GM18907 (cell line): ENCODE results near the gene SSBP3.
"Not testable (repeated sequence)": the region's sequence is repeated elsewhere in the genome, so short reads cannot be mapped to it uniquely, and the experiment has no call there.

Experiments used
- ATAC-seq: cut with Tn5 transposase; IDR thresholded peaks from one replicate; pipeline ENCODE4 v1.9.1; 2021; ENCODE audit warnings: mild to moderate bottlenecking, moderate library complexity; ENCODE audit not compliant: unreplicated experiment

SSBP3 gene

GRCh38 chr1:54252371-54252936, 153.7 kb downstream of the SSBP3 start:
- ATAC-seq, result no peak

GRCh38 chr1:54250670-54251069, 155.5 kb downstream of the SSBP3 start:
- ATAC-seq, result no peak

- ATAC-seq, result no peak
Observed at GRCh38 chr1:54249819-54250435, 156.3 kb downstream of the SSBP3 start.

GRCh38 chr1:54248966-54249365, 157.2 kb downstream of the SSBP3 start:
- ATAC-seq, result no peak

- no peak for ATAC-seq
Observed at GRCh38 chr1:54247863-54248515, 158.2 kb downstream of the SSBP3 start.

- ATAC-seq, result no peak
Observed at GRCh38 chr1:54246116-54246721, 160.0 kb downstream of the SSBP3 start.

GRCh38 chr1:54245501-54245900, 160.7 kb downstream of the SSBP3 start:
- ATAC-seq, result no peak

- no peak for ATAC-seq
Observed at GRCh38 chr1:54244655-54245054, 161.5 kb downstream of the SSBP3 start.

GRCh38 chr1:54243022-54243421, 163.2 kb downstream of the SSBP3 start:
- no peak for ATAC-seq

GRCh38 chr1:54241364-54241763, 164.8 kb downstream of the SSBP3 start:
- no peak for ATAC-seq

GRCh38 chr1:54240741-54241335, 165.4 kb downstream of the SSBP3 start:
- no peak for ATAC-seq

GRCh38 chr1:54239631-54240031, 166.6 kb downstream of the SSBP3 start:
- no peak for ATAC-seq

GRCh38 chr1:54239035-54239383, 167.2 kb downstream of the SSBP3 start:
- no peak for ATAC-seq

GRCh38 chr1:54238353-54239034, 167.7 kb downstream of the SSBP3 start:
- no peak for ATAC-seq

GRCh38 chr1:54237586-54237985, 168.6 kb downstream of the SSBP3 start:
- ATAC-seq, result no peak

GRCh38 chr1:54234284-54234683, 171.9 kb downstream of the SSBP3 start:
- ATAC-seq, result no peak

GRCh38 chr1:54233196-54233595, 173.0 kb downstream of the SSBP3 start:
- not testable (repeated sequence) for ATAC-seq

GRCh38 chr1:54230507-54231339, 175.5 kb downstream of the SSBP3 start:
- no peak for ATAC-seq

GRCh38 chr1:54229281-54229891, 176.8 kb downstream of the SSBP3 start:
- no peak for ATAC-seq

GRCh38 chr1:54228638-54229079, 177.5 kb downstream of the SSBP3 start:
- ATAC-seq, result no peak
